Right forelimb (tissue), 1 donor: ENCODE results near the gene SLC6A6.
"Not testable (repeated sequence)": the region's sequence is repeated elsewhere in the genome, so short reads cannot be mapped to it uniquely, and the experiment has no call there.

ENCODE experiments used
- DNase-seq: peaks from one replicate; pipeline ENCODE4 v3.0.0-alpha.2; 2018

SLC6A6 gene

GRCh38 chr3:14509796-14510100 lies 107.3 kb downstream of the SLC6A6 start:
- peak; percentile 7 for DNase-seq

GRCh38 chr3:14510838-14511622 lies 108.6 kb downstream of the SLC6A6 start:
- peak; percentile 35 for DNase-seq

DNA sequence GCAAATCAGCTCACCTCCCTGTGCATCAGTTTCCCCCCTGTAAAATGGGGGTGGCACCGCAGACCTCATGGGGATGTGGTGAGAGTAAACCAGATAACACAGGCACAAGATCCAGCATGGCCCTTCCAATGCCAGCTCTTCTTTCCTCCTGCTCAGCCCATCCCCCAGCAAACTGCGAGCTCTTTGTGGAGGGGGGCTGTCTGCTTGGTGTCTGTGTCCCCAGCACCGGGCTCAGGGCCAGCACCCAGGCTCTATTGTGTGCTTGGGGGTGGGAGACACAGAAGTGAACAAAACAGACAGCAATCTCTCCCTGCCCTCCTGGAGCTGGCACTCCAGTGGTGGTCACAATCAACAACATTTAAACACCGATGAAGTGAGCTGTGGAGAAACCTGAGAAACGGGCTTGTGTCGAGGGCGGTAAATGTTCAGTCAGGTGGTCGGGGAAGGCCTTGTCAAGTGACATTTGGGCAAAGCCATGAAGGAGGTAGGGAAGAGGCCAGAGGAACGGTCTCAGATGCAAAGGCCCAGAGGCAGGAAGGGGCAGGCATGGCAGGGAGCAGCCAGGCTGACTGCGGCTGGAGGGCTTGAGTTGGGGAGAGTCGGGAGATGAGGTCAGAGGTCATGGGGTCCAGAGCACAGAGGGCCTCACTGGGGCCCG lies 109.3 kb downstream of the SLC6A6 start:
- DNase-seq: peak; percentile 36

GRCh38 chr3:14512281-14512941 lies 110.0 kb downstream of the SLC6A6 start:
- peak; percentile 39 for DNase-seq

DNA sequence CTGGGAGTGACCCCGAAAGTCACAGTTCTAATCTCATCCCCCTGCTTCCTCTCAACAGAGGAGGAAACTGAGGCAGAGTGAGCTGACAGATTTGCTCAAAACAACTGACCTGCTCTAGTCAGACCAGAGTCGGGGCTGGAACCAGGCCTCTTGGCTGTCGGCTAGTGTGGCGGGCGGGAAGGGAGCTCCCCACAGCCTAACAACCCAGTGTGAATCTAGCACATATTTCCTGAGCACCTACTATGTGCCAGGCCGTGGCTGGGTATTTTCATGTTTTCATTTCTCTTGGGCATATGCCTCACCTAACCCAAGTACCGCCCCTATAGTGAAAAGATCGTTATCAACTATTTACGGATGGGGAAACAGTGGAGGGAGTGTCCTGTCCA lies 110.5 kb downstream of the SLC6A6 start:
- DNase-seq: no peak

DNA sequence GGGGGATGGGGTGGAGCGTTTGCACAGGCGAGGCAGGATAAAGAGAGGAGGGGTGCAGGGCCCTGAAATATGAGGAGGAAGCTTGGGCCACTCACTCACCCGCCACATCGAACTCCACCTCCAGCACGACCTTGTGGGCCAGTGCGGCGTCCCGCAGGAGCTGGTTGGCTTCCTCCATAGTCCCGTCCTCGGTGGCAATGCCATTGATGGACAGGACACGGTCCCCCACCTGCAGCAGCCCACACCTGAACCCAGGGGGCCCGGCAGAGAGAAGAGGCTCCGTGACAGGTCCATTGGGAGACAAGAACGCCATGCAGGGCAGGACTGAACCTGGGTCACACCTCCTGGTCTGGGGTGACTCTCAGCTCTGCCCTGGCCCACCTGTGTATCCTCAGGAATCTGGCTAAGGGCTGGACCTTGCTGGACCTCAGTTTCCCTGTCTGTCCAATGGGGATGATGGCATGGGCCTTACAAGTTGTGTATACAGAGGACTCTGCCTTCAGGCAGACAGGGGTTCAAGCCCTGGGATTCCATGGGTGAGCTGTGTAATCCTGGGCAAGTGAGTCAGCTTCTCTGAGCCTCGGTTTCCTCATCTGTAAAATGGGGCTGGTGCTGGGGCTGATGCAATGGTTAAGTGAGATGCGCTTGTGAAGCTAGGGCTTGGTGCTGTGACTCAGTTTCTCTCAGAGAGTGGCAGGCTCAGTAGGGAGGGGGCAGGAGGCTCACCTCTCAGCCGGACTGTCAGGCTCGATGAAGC lies 111.3 kb downstream of the SLC6A6 start:
- DNase-seq: peak; percentile 22

DNA sequence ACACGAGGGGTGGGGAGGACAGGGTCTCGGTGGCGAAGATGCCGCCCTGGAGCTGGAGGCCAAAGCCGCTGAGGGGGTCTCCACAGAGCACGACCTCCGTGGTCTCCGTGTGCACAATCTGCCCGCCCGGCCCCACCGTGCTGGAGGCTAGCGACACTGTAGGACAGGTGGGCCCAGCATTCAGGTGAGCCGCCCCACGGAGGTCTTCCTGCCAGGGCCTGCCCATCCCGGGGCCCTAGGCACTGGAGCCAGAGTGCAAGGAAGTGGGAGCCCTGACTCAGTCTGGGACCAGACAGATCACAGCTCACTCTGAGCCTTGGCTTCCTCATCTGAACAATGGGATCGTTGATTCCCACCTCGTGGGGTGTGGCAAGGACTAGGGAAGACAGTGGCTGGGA lies 111.9 kb downstream of the SLC6A6 start:
- DNase-seq: peak; percentile 17

DNA sequence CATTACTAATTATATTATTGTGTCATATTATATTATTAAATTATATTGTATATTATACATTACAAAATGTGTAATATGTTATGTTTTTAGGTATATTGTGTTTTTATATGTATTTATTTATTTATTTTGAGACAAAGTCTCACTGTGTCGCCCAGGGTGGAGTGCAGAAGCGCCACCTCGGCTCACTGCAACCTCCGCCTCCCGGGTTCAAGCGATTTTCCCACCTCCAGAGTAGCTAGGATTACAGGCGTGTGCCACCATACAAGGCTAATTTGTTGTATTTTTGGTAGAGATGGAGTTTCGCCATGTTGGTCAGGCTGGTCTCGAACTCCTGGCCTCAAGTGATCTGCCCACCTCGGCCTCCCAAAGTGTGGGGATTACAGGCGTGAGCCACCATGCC lies 113.1 kb downstream of the SLC6A6 start:
- DNase-seq: not testable (repeated sequence)

GRCh38 chr3:14516738-14517345 lies 114.4 kb downstream of the SLC6A6 start:
- peak; percentile 17 for DNase-seq

DNA sequence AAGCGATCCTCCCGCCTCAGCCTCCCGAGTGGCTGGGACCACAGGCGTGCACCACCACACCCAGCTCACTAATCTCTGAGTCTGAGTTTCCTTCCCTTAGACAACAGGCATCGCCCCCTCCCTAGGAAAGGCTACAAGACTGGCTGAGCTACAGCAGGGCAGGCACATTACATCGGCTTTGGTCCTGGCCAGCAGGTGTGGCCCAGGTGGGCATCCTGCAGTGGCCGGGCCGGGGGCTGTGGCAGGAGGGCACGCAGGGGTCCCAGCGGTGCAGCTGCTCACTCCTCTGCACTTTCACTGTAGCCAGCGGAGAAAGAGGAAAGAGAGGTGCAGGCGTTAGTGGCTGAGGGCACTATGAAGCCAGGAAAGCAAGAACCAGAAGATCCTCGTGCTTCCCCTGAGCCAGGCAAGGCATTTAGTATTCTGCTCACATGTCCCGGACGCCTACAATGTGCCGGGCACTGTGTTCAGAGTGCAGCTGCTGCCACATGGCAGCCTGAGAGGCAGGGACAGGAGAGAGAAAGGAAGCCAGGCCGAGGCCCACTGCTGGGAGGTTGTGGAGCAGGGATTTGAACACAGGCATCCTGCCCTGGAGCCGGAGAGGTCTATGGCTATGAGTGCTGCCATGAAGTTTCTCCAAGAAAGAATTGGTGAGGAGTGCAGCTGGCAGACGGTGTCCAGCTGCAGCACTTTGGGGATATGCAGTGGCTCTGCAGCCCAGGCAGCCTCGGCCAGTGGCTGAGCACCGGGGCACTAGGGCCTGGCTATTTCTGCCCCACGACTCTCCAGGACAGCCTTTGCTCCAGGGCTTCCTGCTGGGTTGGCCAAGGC lies 115.4 kb downstream of the SLC6A6 start:
- peak; percentile 39 for DNase-seq

- peak; percentile 21 for DNase-seq
Measured at GRCh38 chr3:14518432-14518802, 116.0 kb downstream of the SLC6A6 start.

DNA sequence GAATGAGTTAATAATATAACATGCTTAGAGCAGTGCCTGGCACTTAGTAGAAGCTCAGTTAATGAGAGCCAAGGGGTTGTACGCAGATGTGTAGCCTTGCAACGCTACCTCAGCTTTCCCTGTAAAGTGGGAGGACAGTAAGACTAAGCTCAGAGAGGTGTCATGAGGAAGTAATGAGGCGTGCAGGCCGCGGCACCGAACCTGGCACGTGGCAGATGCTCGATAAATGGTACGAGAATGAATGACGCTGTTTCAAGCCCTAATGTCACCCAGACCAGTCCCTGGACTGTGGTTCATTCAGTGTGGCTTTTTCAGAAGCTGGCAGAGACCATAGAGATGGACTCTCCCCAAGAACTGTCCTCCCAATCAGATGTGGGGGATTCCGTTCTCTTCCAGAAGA lies 116.5 kb downstream of the SLC6A6 start:
- DNase-seq: no peak

DNA sequence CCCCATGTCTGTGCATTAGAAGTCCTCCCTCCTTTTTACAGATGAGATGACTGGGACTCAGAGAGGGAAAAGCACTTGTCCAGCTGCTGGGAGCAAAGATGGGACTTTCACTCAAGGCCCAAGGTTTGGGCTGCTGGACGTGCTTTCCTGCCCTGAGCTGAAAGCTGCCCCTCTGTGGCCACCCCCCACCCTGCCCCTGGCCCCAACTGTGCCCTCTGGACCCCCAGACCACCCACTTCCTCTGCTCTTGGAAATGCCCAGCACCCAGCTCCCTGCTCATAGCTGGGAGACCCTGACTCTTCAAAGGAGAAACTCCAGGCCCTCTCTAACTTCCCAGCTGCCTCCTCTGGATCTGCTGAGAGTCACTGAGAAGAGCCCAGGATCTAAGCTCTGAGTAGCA lies 117.0 kb downstream of the SLC6A6 start:
- no peak for DNase-seq

GRCh38 chr3:14520149-14520548 lies 117.7 kb downstream of the SLC6A6 start:
- no peak for DNase-seq

- DNase-seq: no peak
Measured at GRCh38 chr3:14520967-14521366, 118.6 kb downstream of the SLC6A6 start.

DNA sequence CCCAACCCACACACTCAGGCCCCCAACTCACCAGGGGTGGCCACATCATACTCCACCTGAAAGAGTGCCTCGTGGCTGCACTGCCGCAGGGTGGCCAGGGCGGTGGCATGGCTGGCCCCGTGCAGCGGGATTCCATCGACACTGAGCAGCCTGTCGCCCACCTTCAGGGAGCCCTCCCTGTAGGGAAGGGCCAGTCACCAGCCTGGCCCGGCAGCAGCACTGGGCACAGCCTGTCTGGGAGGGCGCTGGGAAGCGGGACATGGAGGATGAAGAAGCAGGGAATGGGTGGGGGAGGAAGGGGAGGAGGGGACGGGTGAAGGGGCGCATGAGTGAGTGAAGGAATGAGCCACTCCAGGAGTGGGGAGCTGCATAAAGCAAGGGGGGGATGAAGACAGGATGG lies 119.2 kb downstream of the SLC6A6 start:
- no peak for DNase-seq

DNA sequence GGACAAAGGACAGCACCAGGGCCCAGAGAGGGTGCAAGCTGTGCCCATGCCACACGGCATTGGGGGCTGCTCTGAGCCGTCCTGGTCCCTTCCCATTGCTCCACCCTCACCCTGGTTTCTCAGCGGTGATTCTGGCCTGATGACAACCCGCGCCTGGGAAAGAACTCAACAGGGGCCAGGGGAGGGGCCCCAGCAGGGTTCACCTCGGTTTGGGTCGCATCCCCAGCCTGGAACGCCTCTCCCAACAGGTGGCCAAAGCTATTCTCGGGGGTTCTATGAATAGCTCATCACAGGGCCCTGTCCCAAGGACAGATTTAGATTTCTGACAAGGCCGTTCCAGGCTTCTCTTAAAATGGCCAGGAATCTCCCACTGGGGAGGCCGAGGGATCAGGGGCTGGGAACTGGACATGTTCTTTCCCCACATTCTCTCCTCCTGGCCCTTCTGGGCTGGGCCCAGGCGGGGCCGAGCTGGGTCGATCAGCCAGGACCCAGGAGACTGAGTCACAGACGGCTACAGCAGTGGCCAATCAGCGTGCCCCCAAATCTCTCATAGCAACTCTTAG lies 119.8 kb downstream of the SLC6A6 start:
- DNase-seq: peak; percentile 48

DNA sequence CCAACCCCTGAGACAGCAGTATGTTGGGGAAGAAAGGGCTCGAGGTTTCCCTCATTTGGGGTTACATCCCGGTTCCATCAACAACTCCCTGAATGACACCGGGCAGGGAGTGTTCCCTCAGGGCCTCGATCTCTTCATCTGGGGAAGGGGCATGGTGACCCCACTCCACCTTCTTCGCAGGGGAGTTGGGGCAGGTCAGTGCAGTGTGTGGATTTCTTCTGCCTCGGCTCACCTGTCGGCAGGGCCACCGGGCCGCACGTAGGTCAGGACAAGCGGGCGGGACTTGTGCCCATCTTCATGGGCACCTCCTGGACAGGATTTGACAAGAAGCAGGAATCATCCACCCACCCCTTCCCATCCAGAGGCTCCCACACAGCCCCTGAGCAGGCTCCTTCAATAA lies 120.4 kb downstream of the SLC6A6 start:
- DNase-seq: peak; percentile 30

DNA sequence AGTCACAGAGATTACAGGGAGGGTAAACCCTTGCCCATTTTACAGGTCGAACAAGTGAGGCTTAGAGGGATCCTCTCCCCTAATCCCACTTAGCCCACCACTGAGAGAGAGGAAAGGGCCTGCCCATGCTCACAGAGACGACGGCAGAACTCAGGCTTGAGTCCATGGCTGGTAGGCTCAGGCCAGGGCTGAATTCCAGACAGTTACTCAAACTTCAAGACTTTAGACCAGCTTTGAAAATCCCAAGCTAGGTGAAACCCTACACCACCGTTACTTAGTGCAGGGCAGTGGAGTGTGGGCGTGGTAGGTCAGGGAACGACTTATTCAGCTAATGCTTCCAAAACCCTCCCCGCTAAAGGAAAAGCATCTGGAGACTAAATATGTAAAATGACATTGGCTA lies 121.4 kb downstream of the SLC6A6 start:
- peak; percentile 35 for DNase-seq

- peak; percentile 41 for DNase-seq
Measured at GRCh38 chr3:14524311-14524711, 121.9 kb downstream of the SLC6A6 start.

DNA sequence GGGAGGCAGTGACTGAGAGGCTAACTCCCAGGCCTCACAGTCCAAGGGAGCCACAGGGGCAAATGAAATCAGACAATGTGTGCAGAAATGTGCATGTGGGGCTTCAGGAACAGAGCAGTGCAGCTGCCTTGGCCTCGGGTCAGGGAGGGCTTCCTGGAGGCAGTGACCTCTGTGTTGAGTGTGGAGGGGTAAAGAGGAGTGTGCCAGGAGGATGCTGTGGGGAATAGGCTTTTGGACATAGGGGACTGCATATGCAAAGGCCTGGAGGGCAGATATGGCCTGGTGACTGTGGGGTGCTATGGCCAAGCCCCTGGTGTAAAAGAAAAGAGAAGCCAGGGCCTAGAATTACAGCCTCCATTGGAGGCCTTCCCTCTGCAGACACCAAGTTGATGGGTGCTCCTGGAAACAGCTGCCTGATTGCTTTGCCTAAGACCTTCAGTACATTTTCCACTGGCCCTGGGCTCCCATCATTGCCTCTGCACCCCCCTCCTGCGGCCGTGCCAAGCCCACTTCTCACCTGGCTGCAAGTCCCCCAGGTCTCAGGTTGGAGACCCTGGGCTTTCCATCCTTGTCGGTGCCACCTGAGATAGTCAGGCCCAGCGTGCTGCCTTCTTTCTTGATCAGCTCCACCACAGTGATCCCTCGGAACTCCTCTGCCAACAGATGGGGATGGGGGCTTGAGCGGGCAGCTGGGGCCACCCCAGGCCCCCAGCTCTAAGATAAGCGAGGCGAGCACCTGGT lies 122.7 kb downstream of the SLC6A6 start:
- DNase-seq: peak; percentile 33
